ENCODE data around the gene CCM2. TPM values are rescaled to one million over a fixed set of nuclear protein-coding genes. Genes with fewer than 3 reads are reported as not detected.

CCM2 gene
- polyA plus RNA-seq, 2 of the 4 experiments (the other 2 are of a cell fraction): 18.9 to 34.6 TPM

GRCh38 chr7:44958645-44959344 lies 41.2 kb upstream of the CCM2 start (continued):
- TF ChIP-seq REST (IDR thresholded peaks at IDR 0.05) (no peak), FOSL2 (IDR thresholded peaks at IDR 0.05) (no peak), FOSL2 (CRISPR knock-in tag; IDR thresholded peaks at IDR 0.05) (no peak), EHF (CRISPR knock-in tag; IDR thresholded peaks at IDR 0.05) (no peak), KDM1A (IDR thresholded peaks at IDR 0.05; ENCODE audit: low read depth) (no peak), HOXB5 (CRISPR knock-in tag; IDR thresholded peaks at IDR 0.05) (no peak), POLR2A (IDR thresholded peaks at IDR 0.05; ENCODE audit: low read length) (no peak), RAD21 (conservative IDR thresholded peaks at IDR 0.05 in 1 of 2, IDR thresholded peaks at IDR 0.05 in 1 of 2) (no peak), FOXS1 (CRISPR knock-in tag; IDR thresholded peaks at IDR 0.05) (no peak)

- no peaks in the 10 kb centered on the region for H3K4me1 ChIP-seq
- no peak for FAIRE-seq
- H3K4me3 ChIP-seq: no peak overlapping the region
- ATAC-seq: peak in 1 of 2 experiments; percentile 36; a peak in 3 of 6 replicates
- H3K27ac ChIP-seq: no peak overlapping the region
- TF ChIP-seq BHLHE40 (IDR thresholded peaks at IDR 0.05; ENCODE audit: low read depth, low read length) (peak; percentile 44; the same call in 1 of the 2 replicates), KDM5A (IDR thresholded peaks at IDR 0.05) (no peak), RFX5 (IDR thresholded peaks at IDR 0.05) (peak; percentile 27; the same call in 1 of the 2 replicates), NFE2L2 (conservative IDR thresholded peaks at IDR 0.05; ENCODE audit: low read length) (no peak), RARB (CRISPR knock-in tag; IDR thresholded peaks at IDR 0.05) (no peak), BCL3 (IDR thresholded peaks at IDR 0.05) (no peak)
- peak in 1 of 2 experiments; percentile 46 for DNase-seq (ENCODE audit: low read depth in 1 of 2, low spot score in 1 of 2)
- H3K9me3 ChIP-seq: no peaks in the 10 kb centered on the region
- ChIA-PET CTCF (no interaction called here), POLR2A (no interaction called here)
- no peak overlapping the region for H3K4me2 ChIP-seq
- 30% methylated on average over 8 of the region's 8 CpGs for WGBS (ENCODE audit: missing lambda C conversion rate)
These were observed 40.5 kb upstream of the CCM2 start for GRCh38 chr7:44959433-44959951.

GRCh38 chr7:44960011-44960580 lies 39.9 kb upstream of the CCM2 start:
- Histone ChIP-seq H3K4me2 (no peak overlapping the region), H3K9me3 (no peaks in the 10 kb centered on the region), H3K27ac (no peak overlapping the region), H3K4me1 (no peaks in the 10 kb centered on the region), H3K4me3 (no peak overlapping the region)
- ChIA-PET CTCF (interaction anchor here (0.9 to 1.1 kb wide), 2 partner anchors 14 to 177 kb away, joined by 3 to 4 read pairs; no protein-coding TSS in a partner anchor), POLR2A (no interaction called here)
- DNase-seq (ENCODE audit: low read depth in 1 of 2, low spot score in 1 of 2) (no peak), ATAC-seq (no peak; a peak in 1 of 6 replicates), FAIRE-seq (no peak)
- TF ChIP-seq ZC3H11A (IDR thresholded peaks at IDR 0.05): no peak
- no peak for TF ChIP-seq MAX (IDR thresholded peaks at IDR 0.05)
- no peak for TF ChIP-seq HDAC2 (IDR thresholded peaks at IDR 0.05)
- TF ChIP-seq RCOR1 (IDR thresholded peaks at IDR 0.05; ENCODE audit: low read depth, low read length): no peak
- TF ChIP-seq RFX5 (IDR thresholded peaks at IDR 0.05): no peak
- TF ChIP-seq ESRRA (IDR thresholded peaks at IDR 0.05; ENCODE audit: borderline replicate concordance, low read length): no peak
- WGBS (ENCODE audit: missing lambda C conversion rate): 18% methylated on average over 2 of the region's 4 CpGs

All from A549 (cell line).